ENCODE measurements around the gene FYN.

The FYN gene

GRCh38 chr6:111767752-111768430 lies 105.4 kb downstream of the FYN start:
- DNase-seq = peak in 1 of 42 donors; percentile 20
- intact Hi-C loops (cut with DNase I) = no loop called here

GRCh38 chr6:111766201-111766857 lies 106.9 kb downstream of the FYN start:
- no peak for DNase-seq
- intact Hi-C loops (cut with DNase I) = no loop called here

DNA sequence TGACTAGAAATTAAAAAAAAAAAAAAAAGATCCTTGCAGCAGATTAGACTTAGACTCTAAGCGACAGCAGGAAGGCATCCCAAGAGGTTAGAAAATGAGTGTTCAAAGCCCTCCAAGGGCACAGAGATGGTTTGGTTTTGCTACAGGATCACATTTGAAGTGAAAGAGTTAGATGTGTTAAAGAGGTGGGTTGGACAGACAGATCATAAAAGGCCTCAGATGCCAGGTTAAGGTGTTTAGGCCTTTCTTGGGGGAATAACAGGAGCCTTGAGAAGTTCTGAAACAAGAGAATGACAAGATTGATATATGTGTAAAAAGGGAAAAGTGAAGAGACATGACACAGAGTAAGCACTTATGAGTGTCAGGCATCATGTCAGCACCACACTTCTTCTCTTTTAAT lies 107.5 kb downstream of the FYN start:
- intact Hi-C loops (cut with DNase I) = no loop called here
- no peak for DNase-seq

GRCh38 chr6:111764238-111765175 lies 108.7 kb downstream of the FYN start:
- intact Hi-C loops (cut with DNase I) = no loop called here
- DNase-seq = peak in 5 of 42 donors; percentile 20 to 53 (median 31)

GRCh38 chr6:111763381-111763780 lies 109.9 kb downstream of the FYN start:
- DNase-seq = no peak
- intact Hi-C loops (cut with DNase I) = no loop called here

- intact Hi-C loops (cut with DNase I) = no loop called here
- DNase-seq = no peak
These were observed 111.4 kb downstream of the FYN start for GRCh38 chr6:111761783-111762312.

GRCh38 chr6:111761212-111761611 lies 112.0 kb downstream of the FYN start:
- DNase-seq = no peak
- intact Hi-C loops (cut with DNase I) = no loop called here

- intact Hi-C loops (cut with DNase I) = no loop called here
These were observed 113.1 kb downstream of the FYN start for GRCh38 chr6:111759836-111760785.

DNA sequence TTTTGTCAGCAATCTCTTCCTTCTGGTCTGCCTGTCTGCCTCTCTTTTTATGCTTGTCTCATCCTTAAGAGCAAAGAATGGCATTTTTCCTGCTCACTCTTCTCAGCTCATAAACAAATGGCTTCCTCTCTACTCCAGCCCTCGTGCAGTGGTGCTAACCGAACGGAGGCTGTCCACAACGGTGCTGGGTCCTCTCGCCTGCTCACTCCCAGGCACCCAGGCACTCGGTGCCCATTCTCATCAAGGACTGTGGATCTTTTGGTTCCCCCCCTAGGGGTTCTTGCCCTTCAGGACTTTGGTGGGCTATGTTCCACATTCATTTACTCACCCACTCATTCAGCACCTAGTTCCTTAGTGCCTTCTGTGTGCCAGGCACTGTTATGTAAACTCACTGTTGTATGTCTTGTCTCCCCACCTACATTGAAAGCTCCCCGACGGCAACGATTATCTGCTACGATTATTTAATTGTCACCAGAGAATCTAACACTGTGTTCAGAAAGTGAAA lies 113.9 kb downstream of the FYN start:
- peak in 2 of 42 donors; percentile 21 to 43 for DNase-seq
- intact Hi-C loops (cut with DNase I) = no loop called here

More at GRCh38 chr6:111759836-111760785, 113.1 kb downstream of the FYN start:
- peak in 21 of 42 donors; percentile 28 to 77 (median 46) for DNase-seq

DNA sequence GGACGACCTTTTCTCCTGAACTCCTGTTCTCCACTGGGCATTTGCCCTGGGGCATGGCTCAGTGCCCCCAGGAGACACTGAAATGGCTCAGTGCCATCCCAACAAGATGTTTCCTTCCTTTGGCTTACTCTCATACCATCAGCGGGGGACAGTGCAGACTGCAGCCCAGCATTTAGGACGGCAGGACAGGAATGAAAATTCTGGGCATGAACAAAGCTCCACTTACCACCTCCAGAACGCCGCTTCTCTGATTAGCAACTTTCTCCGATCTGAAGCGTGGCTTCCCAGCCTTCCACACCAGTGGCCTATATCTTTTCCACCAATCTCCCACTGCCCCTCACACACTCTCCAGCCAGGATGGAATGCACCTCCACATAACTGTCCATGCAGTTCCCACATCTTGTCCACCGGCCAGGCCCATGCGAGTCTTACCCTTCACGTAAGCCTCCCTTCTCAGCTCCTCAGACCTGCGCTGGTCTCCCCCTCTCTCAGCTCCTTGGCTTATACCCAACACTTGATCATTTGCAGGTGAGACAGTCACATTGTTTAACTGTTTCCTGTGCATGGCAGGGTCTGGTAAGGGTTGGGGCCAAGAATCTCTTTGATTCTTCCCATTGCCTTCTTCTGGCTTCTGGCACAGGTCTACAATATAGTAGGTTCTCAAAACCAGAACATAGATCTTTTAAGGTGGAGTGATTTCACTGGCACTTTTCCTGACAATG lies 114.5 kb downstream of the FYN start:
- intact Hi-C loops (cut with DNase I) = no loop called here
- DNase-seq = peak in 1 of 42 donors; percentile 42

DNA sequence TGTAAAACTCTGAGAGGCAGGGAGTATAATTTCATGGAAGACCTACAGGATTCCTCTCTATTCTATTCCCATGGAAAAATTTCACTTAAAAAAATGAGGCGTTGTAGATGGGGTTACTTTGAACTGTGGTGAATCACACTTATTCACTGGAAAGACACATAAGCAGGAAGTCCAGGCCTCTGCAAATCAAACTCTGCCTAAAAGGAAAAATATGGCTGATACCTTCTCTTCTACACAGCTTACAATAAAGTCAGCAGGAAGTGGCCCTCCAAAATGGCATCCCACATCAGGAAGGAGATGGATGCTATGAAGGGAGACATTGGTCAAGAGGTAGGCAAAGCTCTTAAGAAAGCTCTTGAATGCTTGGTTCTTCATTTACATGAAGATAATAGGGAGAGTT lies 115.9 kb downstream of the FYN start:
- peak in 1 of 42 donors; percentile 13 for DNase-seq
- intact Hi-C loops (cut with DNase I) = no loop called here

GRCh38 chr6:111754423-111754822 lies 118.8 kb downstream of the FYN start:
- intact Hi-C loops (cut with DNase I) = no loop called here

DNA sequence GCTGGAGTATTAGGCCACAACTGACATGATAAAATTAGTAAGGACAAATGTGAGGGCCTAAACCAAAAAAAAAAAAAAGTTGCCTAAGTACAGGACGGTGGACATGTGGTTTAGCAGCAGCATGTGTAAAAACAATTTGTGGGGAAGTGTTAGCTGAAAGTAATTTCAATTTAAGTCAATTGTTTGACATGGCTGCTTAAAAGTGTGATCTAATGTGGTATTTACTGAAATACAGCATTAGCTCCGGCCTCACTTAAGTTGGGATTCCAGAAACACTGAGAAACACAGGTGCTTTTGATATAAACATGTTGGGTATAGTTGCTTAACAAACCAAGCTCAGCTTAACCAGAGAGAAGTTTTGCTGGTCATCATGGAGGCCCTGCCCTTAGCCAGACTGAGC lies 119.7 kb downstream of the FYN start:
- intact Hi-C loops (cut with DNase I) = no loop called here
- DNase-seq = no peak

More at GRCh38 chr6:111754423-111754822, 118.8 kb downstream of the FYN start:
- DNase-seq = peak in 1 of 42 donors; percentile 2

GRCh38 chr6:111752476-111752875 lies 120.8 kb downstream of the FYN start:
- DNase-seq = peak in 1 of 42 donors; percentile 34
- intact Hi-C loops (cut with DNase I) = no loop called here

DNA sequence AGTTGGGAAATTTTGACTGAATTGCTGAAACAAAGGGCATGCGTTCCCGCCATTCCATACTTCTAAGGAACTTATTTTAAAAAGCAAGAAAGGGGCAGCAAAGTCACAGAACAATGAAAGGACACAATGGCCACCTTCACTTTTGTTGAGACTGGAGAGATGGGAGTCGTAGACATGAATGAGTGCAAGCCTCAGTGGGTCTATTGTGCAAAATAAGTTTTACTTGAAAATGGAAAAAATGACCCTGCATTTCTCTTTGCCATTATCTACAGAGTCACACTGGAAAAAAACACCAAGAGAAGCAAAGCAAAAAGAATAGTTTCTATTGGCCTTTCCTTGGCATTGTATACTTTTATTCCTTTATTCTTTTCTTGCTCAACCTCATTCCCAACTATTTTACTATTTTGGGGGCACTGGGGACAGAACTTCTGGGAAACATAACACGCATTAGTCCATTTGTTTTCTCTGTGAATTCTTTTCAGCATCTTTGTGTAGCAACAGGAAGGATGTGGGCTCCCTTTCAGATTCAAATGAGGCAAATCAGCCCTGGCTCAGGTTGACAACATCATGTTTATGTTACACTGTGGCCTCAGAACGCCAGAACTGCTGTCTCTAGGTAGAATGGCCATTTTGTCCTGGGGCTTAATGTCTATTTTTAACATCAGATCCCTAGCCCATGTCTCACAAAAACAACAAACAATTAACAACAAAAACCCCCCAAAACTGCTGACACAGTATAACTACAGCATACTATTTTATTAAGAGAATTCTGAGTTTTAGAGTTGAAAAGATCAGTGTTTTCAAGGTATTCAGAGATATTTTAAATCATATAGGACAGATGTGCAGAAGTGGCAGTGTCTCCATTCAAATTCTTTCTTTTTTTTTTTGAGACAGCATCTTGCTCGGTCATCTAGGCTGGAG lies 122.2 kb downstream of the FYN start:
- no peak for DNase-seq
- intact Hi-C loops (cut with DNase I) = no loop called here

- no peak for DNase-seq
- intact Hi-C loops (cut with DNase I) = no loop called here
These were observed 123.1 kb downstream of the FYN start for GRCh38 chr6:111750153-111750552.
